ENCODE data around the gene MYZAP. TPM values are rescaled to one million over a fixed set of nuclear protein-coding genes. Genes with fewer than 3 reads are reported as not detected.

The MYZAP gene
- total and polyA plus RNA-seq, 2 experiments from 2014 or later: 1.0 to 1.5 TPM

DNA sequence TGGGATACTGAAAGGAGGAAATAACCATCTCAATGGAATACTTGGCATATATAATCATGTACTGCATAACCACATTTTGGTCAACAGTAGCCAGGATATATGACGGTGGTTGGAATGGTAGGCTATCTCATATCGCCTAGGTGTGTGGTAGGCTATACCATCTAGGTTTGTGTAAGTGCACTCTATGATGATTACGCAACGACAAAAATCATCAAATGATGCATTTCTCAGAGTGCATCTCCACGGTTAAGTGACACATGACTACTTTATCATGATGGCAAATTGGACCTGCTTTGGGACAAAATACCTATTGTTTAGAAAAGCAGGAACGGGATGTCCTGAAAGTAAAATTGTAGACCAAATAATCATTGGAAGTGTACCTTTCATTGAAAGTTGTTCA lies 2.8 kb downstream of the MYZAP start:
- H3K9me3 Mint-ChIP-seq: no peaks in the 10 kb centered on the region
- Histone ChIP-seq H3F3A (replicated peaks; ENCODE audit: low read depth) (no peaks in the 10 kb centered on the region; the same call in 1 of the 2 replicates), H3K9me2 (ENCODE audit: insufficient read depth) (peaks cover 8% of the 10 kb centered on the region), H3K4me1 (ENCODE audit: insufficient read depth) (peaks cover 13% of the 10 kb centered on the region), H3K27ac (ENCODE audit: low read depth) (no peak overlapping the region), H4K20me1 (replicated peaks; ENCODE audit: insufficient read depth) (no peaks in the 10 kb centered on the region), H3K36me3 (ENCODE audit: insufficient read depth) (no peaks in the 10 kb centered on the region), H3K4me2 (no peak overlapping the region), H2AFZ (no peak overlapping the region), H3K4me3 (no peak overlapping the region), H3K27me3 (ENCODE audit: insufficient read depth) (peaks cover 21% of the 10 kb centered on the region), H3K79me2 (replicated peaks; ENCODE audit: insufficient read depth) (no peaks in the 10 kb centered on the region)
- no peak overlapping the region for H3K4me3 Mint-ChIP-seq
- H3K4me1 Mint-ChIP-seq: peaks cover 12% of the 10 kb centered on the region
- no peak overlapping the region for H3K27ac Mint-ChIP-seq
- no peak for DNase-seq (ENCODE audit: low spot score)
- TF ChIP-seq, protein P1, sequence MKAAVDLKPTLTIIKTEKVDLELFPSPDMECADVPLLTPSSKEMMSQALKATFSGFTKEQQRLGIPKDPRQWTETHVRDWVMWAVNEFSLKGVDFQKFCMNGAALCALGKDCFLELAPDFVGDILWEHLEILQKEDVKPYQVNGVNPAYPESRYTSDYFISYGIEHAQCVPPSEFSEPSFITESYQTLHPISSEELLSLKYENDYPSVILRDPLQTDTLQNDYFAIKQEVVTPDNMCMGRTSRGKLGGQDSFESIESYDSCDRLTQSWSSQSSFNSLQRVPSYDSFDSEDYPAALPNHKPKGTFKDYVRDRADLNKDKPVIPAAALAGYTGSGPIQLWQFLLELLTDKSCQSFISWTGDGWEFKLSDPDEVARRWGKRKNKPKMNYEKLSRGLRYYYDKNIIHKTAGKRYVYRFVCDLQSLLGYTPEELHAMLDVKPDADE (IDR thresholded peaks at IDR 0.05): no peak
- TF ChIP-seq NANOG (IDR thresholded peaks at IDR 0.05; ENCODE audit: borderline replicate concordance): no peak
- TF ChIP-seq ZNF331 (CRISPR knock-in tag; IDR thresholded peaks at IDR 0.05; ENCODE audit: low read depth): no peak
- TF ChIP-seq EZH2 (IDR thresholded peaks at IDR 0.05; ENCODE audit: low read depth, unreplicated experiment): no peak
- no peak for TF ChIP-seq ZNF462 (CRISPR knock-in tag; IDR thresholded peaks at IDR 0.05)
- no peak for TF ChIP-seq ZNF114 (CRISPR knock-in tag; IDR thresholded peaks at IDR 0.05)
- no peak for TF ChIP-seq EZH2phosphoT487 (IDR thresholded peaks at IDR 0.05; ENCODE audit: unreplicated experiment)
- no peak for TF ChIP-seq STAT1 (IDR thresholded peaks at IDR 0.05; ENCODE audit: unreplicated experiment)
- TF ChIP-seq REST (IDR thresholded peaks at IDR 0.05; ENCODE audit: unreplicated experiment): no peak
- TF ChIP-seq JUNB (IDR thresholded peaks at IDR 0.05; ENCODE audit: unreplicated experiment): no peak
- no peak for TF ChIP-seq POLR2AphosphoS5 (IDR thresholded peaks at IDR 0.05; ENCODE audit: low read depth)
- TF ChIP-seq, protein P2, sequence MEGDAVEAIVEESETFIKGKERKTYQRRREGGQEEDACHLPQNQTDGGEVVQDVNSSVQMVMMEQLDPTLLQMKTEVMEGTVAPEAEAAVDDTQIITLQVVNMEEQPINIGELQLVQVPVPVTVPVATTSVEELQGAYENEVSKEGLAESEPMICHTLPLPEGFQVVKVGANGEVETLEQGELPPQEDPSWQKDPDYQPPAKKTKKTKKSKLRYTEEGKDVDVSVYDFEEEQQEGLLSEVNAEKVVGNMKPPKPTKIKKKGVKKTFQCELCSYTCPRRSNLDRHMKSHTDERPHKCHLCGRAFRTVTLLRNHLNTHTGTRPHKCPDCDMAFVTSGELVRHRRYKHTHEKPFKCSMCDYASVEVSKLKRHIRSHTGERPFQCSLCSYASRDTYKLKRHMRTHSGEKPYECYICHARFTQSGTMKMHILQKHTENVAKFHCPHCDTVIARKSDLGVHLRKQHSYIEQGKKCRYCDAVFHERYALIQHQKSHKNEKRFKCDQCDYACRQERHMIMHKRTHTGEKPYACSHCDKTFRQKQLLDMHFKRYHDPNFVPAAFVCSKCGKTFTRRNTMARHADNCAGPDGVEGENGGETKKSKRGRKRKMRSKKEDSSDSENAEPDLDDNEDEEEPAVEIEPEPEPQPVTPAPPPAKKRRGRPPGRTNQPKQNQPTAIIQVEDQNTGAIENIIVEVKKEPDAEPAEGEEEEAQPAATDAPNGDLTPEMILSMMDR (conservative IDR thresholded peaks at IDR 0.05; ENCODE audit: low read depth in 2 of 2): no peak
- TF ChIP-seq CREB1 (CRISPR knock-in tag; IDR thresholded peaks at IDR 0.05; ENCODE audit: low read depth): no peak
- no peaks in the 10 kb centered on the region for H3K36me3 Mint-ChIP-seq (ENCODE audit: low read depth)
- peaks cover 10% of the 10 kb centered on the region for H3K27me3 Mint-ChIP-seq (ENCODE audit: insufficient read depth, low read depth, poor library complexity)
- ATAC-seq: no peak
